ENCODE measurements around the gene VEGFA. TPM values are rescaled to one million over a fixed set of nuclear protein-coding genes. Genes with fewer than 3 reads are reported as not detected.

The VEGFA gene
- polyA plus RNA-seq, 3 donors, result 19.0 to 454 (median 32.0) TPM

DNA sequence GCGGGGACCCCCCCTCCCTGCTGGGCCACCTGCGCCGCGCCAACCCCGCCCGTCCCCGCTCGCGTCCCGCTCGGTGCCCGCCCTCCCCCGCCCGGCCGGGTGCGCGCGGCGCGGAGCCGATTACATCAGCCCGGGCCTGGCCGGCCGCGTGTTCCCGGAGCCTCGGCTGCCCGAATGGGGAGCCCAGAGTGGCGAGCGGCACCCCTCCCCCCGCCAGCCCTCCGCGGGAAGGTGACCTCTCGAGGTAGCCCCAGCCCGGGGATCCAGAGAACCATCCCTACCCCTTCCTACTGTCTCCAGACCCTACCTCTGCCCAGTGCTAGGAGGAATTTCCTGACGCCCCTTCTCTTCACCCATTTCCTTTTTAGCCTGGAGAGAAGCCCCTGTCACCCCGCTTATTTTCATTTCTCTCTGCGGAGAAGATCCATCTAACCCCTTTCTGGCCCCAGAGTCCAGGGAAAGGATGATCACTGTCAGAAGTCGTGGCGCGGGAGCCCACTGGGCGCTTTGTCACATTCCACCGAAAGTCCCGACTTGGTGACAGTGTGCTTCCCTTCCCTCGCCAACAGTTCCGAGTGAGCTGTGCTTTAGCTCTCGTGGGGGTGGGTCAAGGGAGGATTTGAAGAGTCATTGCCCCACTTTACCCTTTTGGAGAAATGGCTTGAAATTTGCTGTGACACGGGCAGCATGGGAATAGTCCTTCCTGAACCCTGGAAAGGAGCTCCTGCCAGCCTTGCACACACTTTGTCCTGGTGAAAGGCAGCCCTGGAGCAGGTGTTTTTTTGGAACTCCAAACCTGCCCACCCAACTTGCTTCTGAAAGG is 2.1 kb downstream of the VEGFA start:
- Mint-ChIP-seq H3K9me3 (peaks cover 0 to 2% (median 0%) of the 10 kb centered on the region in 7 donors), H3K4me3 (peak overlapping the region; percentile 92 to 100), H3K36me3 (peaks cover 22 to 31% of the 10 kb centered on the region in 2 donors), H3K4me1 (peaks cover 49% of the 10 kb centered on the region), H3K27me3 (ENCODE audit: low read depth in 3 of 3) (peaks cover 1 to 10% (median 5%) of the 10 kb centered on the region in 3 donors), H3K27ac (peak overlapping the region; percentile 80 to 95 (median 87))
- H3K27me3 ChIP-seq (ENCODE audit: control insufficient read depth in 2 of 2, insufficient read depth in 2 of 2, low read length in 2 of 2), result no peaks in the 10 kb centered on the region
- H3K27ac ChIP-seq (ENCODE audit: low read depth in 1 of 2, low read length in 2 of 2), result peak overlapping the region; percentile 90 to 92
- intact Hi-C loops (cut with micrococcal nuclease), result loop anchor here (2.0 to 5.0 kb wide), 7 partner anchors 15 to 230 kb away; no protein-coding TSS in a partner anchor
- TF ChIP-seq, protein P1, sequence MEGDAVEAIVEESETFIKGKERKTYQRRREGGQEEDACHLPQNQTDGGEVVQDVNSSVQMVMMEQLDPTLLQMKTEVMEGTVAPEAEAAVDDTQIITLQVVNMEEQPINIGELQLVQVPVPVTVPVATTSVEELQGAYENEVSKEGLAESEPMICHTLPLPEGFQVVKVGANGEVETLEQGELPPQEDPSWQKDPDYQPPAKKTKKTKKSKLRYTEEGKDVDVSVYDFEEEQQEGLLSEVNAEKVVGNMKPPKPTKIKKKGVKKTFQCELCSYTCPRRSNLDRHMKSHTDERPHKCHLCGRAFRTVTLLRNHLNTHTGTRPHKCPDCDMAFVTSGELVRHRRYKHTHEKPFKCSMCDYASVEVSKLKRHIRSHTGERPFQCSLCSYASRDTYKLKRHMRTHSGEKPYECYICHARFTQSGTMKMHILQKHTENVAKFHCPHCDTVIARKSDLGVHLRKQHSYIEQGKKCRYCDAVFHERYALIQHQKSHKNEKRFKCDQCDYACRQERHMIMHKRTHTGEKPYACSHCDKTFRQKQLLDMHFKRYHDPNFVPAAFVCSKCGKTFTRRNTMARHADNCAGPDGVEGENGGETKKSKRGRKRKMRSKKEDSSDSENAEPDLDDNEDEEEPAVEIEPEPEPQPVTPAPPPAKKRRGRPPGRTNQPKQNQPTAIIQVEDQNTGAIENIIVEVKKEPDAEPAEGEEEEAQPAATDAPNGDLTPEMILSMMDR (IDR thresholded peaks at IDR 0.05), result no peak
- peak overlapping the region; percentile 91 for H3K4me2 ChIP-seq (replicated peaks; ENCODE audit: extremely low read depth, low read length, poor library complexity, severe bottlenecking)
- peak; percentile 40 to 59 (median 42) for DNase-seq
- H3K9ac ChIP-seq (ENCODE audit: insufficient read depth, low read length, poor library complexity, severe bottlenecking), result peak overlapping the region; percentile 96
- no peak overlapping the region for H2AFZ ChIP-seq (ENCODE audit: insufficient read depth, low read depth, low read length, poor library complexity, severe bottlenecking)
- peaks cover 68% of the 10 kb centered on the region for H4K20me1 ChIP-seq (ENCODE audit: insufficient read depth, low read length)
- 5% methylated on average over 40 of the region's 48 CpGs for WGBS (ENCODE audit: insufficient coverage)
- peaks cover 40 to 48% of the 10 kb centered on the region in 2 donors for H3K4me1 ChIP-seq (ENCODE audit: control insufficient read depth in 1 of 2, insufficient read depth in 2 of 2, low read length in 2 of 2)
- peaks cover 2 to 15% of the 10 kb centered on the region in 2 donors for H3K36me3 ChIP-seq (replicated peaks in 1 of 2; ENCODE audit: control insufficient read depth in 1 of 2, insufficient read depth in 2 of 2, low read length in 2 of 2)
- peaks cover 65% of the 10 kb centered on the region for H3K79me2 ChIP-seq (ENCODE audit: insufficient read depth, low read length)
- no peaks in the 10 kb centered on the region for H3K9me3 ChIP-seq (replicated peaks in 1 of 2; ENCODE audit: control insufficient read depth in 1 of 2, insufficient read depth in 1 of 2, low read length in 2 of 2)
- peak overlapping the region; percentile 90 to 97 (median 96) for H3K4me3 ChIP-seq (replicated peaks in 1 of 3; ENCODE audit: low read depth in 2 of 3, low read length in 3 of 3)

DNA sequence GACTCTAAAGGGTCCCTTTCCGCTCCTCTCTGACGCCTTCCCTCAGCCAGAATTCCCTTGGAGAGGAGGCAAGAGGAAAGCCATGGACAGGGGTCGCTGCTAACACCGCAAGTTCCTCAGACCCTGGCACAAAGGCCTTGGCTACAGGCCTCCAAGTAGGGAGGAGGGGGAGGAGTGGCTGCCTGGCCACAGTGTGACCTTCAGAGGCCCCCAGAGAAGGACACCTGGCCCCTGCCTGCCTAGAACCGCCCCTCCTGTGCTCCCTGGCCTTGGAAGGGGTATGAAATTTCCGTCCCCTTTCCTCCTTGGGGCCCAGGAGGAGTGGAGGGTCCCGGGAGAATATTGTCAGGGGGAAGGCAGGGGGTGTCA is 2.7 kb downstream of the VEGFA start:
- Histone ChIP-seq H3K36me3 (replicated peaks in 1 of 2; ENCODE audit: control insufficient read depth in 1 of 2, insufficient read depth in 2 of 2, low read length in 2 of 2) (peaks cover 8 to 21% of the 10 kb centered on the region in 2 donors), H3K27ac (ENCODE audit: low read depth in 1 of 2, low read length in 2 of 2) (peak overlapping the region in 1 of 2 donors; percentile 90), H3K4me3 (replicated peaks in 1 of 3; ENCODE audit: low read depth in 2 of 3, low read length in 3 of 3) (peak overlapping the region; percentile 90 to 97 (median 96)), H3K9ac (ENCODE audit: insufficient read depth, low read length, poor library complexity, severe bottlenecking) (peak overlapping the region; percentile 96), H3K4me1 (ENCODE audit: control insufficient read depth in 1 of 2, insufficient read depth in 2 of 2, low read length in 2 of 2) (peaks cover 40 to 48% of the 10 kb centered on the region in 2 donors), H3K4me2 (replicated peaks; ENCODE audit: extremely low read depth, low read length, poor library complexity, severe bottlenecking) (peak overlapping the region; percentile 91), H4K20me1 (ENCODE audit: insufficient read depth, low read length) (peaks cover 74% of the 10 kb centered on the region), H2AFZ (ENCODE audit: insufficient read depth, low read depth, low read length, poor library complexity, severe bottlenecking) (no peak overlapping the region), H3K79me2 (ENCODE audit: insufficient read depth, low read length) (peaks cover 71% of the 10 kb centered on the region), H3K9me3 (replicated peaks in 1 of 2; ENCODE audit: control insufficient read depth in 1 of 2, insufficient read depth in 1 of 2, low read length in 2 of 2) (no peaks in the 10 kb centered on the region), H3K27me3 (ENCODE audit: control insufficient read depth in 2 of 2, insufficient read depth in 2 of 2, low read length in 2 of 2) (no peaks in the 10 kb centered on the region)
- Mint-ChIP-seq H3K27me3 (ENCODE audit: low read depth in 3 of 3) (peaks cover 1 to 7% (median 4%) of the 10 kb centered on the region in 3 donors), H3K4me1 (peaks cover 49% of the 10 kb centered on the region), H3K27ac (peak overlapping the region in 6 of 7 donors; percentile 23 to 95 (median 89)), H3K4me3 (peak overlapping the region; percentile 92 to 100), H3K36me3 (peaks cover 28 to 37% of the 10 kb centered on the region in 2 donors), H3K9me3 (peaks cover 0 to 2% (median 0%) of the 10 kb centered on the region in 7 donors)
- no peak for DNase-seq
- TF ChIP-seq, protein P1 (IDR thresholded peaks at IDR 0.05), result no peak
- intact Hi-C loops (cut with micrococcal nuclease), result loop anchor here (2.0 to 5.0 kb wide), 7 partner anchors 14 to 230 kb away; no protein-coding TSS in a partner anchor
- whole genome bisulfite sequencing (ENCODE audit: insufficient coverage), result 76% methylated on average over 4 of the region's 7 CpGs

Measured in CD14-positive monocyte (primary cell).